NCI-H2107 treated with DMSO at 0.1 percent for 48 hours (cell line): ENCODE results near the gene SERPINA4.

Experiments
- DNase-seq: peaks from one replicate; lab custom pipeline; 2025; ENCODE audit not compliant: unreplicated experiment; lab: John Stamatoyannopoulos, UW

Gene SERPINA4

GRCh38 chr14:94560751-94561655 is at the start of gene SERPINA4:
TSS of gene SERPINA4 (plus strand) at chr14:94561442. CDS start at chr14:94563483, 2,041 bp downstream.
- no peak for DNase-seq

GRCh38 chr14:94514351-94514750 is 46.9 kb upstream of the SERPINA4 start:
- no peak for DNase-seq

- no peak for DNase-seq
Measured at GRCh38 chr14:94515426-94515825, 45.8 kb upstream of the SERPINA4 start.

- DNase-seq, result no peak
Measured at GRCh38 chr14:94515856-94516255, 45.4 kb upstream of the SERPINA4 start.

- DNase-seq, result no peak
Measured at GRCh38 chr14:94517248-94517640, 44.0 kb upstream of the SERPINA4 start.

GRCh38 chr14:94517641-94518257 is 43.5 kb upstream of the SERPINA4 start:
- no peak for DNase-seq

GRCh38 chr14:94521375-94522114 is 39.7 kb upstream of the SERPINA4 start:
- no peak for DNase-seq

- DNase-seq, result no peak
Measured at GRCh38 chr14:94522115-94522724, 39.0 kb upstream of the SERPINA4 start.

GRCh38 chr14:94523265-94523664 is 38.0 kb upstream of the SERPINA4 start:
- no peak for DNase-seq

GRCh38 chr14:94524093-94524492 is 37.1 kb upstream of the SERPINA4 start:
- DNase-seq, result no peak

GRCh38 chr14:94531187-94531586 is 30.1 kb upstream of the SERPINA4 start:
- no peak for DNase-seq

GRCh38 chr14:94532447-94532846 is 28.8 kb upstream of the SERPINA4 start:
- no peak for DNase-seq

GRCh38 chr14:94535506-94535905 is 25.7 kb upstream of the SERPINA4 start:
- DNase-seq, result no peak

- DNase-seq, result no peak
Measured at GRCh38 chr14:94536836-94537235, 24.4 kb upstream of the SERPINA4 start.

- DNase-seq, result no peak
Measured at GRCh38 chr14:94538070-94538740, 23.0 kb upstream of the SERPINA4 start.

- DNase-seq, result no peak
Measured at GRCh38 chr14:94539181-94539580, 22.1 kb upstream of the SERPINA4 start.

GRCh38 chr14:94540031-94540794 is 21.0 kb upstream of the SERPINA4 start:
- DNase-seq, result no peak

GRCh38 chr14:94541234-94541975 is 19.8 kb upstream of the SERPINA4 start:
- no peak for DNase-seq

GRCh38 chr14:94542111-94542810 is 19.0 kb upstream of the SERPINA4 start:
- no peak for DNase-seq
